Measurements from ENCODE around the gene ENOPH1.
A peak's percentile ranks its signal among the peaks of the same experiment; 100 is the strongest.
"Not testable (repeated sequence)": the region's sequence is repeated elsewhere in the genome, so short reads cannot be mapped to it uniquely, and the experiment has no call there.

Gene ENOPH1

DNA sequence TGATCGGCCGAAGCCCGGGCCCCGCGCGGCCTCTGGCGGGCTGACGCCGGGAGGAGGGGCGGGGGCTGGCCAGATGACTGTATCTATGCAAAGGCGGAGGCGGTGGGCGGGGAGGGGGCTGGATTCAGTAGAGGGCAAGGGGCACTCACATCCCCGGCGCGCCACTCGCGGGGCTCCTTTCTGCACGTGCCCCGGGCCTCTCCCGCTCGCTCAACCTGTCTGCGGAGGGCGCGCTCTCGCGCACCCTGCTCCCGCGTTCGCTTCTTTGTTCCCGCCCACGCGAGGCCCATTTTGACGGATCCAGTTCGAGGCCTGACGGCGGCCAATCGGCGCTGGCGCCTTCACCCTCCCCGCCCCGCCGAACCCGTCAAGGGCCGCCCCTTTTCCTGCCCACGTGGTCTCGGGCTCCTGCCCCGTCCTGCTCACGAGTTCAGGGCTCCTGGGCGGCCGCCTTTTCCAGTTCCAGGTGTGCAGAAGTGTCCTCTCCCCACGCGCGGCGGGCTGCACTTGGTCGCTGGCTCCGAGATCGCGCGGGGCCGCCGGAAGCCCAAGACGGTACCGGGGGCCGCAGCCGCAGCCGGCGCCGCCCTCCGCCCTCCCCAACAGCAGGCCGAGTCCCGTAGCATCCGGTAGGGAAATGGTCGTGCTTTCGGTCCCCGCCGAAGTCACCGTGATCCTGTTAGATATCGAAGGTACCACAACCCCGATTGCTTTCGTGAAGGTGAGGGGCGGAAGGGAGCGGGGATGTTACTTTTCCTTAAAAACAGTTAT is at the start of gene ENOPH1, which contains the start of gene HNRNPDL:
Gene ENOPH1, plus strand, starts transcription at position 398 of the 771 bp plus-strand sequence. Its CDS starts 240 bp downstream, at position 638.
Gene HNRNPDL, minus strand, starts transcription at position 270 of the 771 bp plus-strand sequence. CDS start 772 bp downstream, outside the sequence.
- TF ChIP-seq, protein P1, sequence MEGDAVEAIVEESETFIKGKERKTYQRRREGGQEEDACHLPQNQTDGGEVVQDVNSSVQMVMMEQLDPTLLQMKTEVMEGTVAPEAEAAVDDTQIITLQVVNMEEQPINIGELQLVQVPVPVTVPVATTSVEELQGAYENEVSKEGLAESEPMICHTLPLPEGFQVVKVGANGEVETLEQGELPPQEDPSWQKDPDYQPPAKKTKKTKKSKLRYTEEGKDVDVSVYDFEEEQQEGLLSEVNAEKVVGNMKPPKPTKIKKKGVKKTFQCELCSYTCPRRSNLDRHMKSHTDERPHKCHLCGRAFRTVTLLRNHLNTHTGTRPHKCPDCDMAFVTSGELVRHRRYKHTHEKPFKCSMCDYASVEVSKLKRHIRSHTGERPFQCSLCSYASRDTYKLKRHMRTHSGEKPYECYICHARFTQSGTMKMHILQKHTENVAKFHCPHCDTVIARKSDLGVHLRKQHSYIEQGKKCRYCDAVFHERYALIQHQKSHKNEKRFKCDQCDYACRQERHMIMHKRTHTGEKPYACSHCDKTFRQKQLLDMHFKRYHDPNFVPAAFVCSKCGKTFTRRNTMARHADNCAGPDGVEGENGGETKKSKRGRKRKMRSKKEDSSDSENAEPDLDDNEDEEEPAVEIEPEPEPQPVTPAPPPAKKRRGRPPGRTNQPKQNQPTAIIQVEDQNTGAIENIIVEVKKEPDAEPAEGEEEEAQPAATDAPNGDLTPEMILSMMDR (IDR thresholded peaks at IDR 0.05; ENCODE audit: borderline replicate concordance, insufficient read depth, low read depth, low read length), result no peak
- peak within 1 kb of the TSS; percentile 99 for H3K4me3 ChIP-seq (ENCODE audit: low read depth, low read length)

DNA sequence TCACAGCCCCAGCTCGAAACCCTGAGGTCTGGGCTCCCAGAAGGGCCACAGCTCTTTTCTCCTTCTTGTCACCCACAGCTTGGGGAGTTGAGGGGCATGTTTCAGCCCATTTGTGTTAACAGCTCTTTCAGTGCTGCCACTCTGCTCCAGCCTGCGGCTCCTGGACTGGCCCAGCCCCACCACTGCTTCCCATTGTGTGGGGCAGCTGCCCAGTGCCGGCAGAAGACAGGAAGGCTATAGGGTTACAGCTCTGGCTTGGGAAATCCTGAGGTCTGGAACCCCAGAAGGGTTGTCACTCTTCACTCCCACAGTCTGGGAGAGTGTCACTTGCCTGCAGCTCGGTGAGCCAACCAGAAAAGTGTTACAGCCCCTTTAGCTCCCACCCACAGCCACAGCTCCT is 49.6 kb upstream of the ENOPH1 start:
- H3K4me3 ChIP-seq (ENCODE audit: low read depth, low read length), result no peak overlapping the region
- TF ChIP-seq, protein P1 (IDR thresholded peaks at IDR 0.05; ENCODE audit: borderline replicate concordance, insufficient read depth, low read depth, low read length), result no peak

DNA sequence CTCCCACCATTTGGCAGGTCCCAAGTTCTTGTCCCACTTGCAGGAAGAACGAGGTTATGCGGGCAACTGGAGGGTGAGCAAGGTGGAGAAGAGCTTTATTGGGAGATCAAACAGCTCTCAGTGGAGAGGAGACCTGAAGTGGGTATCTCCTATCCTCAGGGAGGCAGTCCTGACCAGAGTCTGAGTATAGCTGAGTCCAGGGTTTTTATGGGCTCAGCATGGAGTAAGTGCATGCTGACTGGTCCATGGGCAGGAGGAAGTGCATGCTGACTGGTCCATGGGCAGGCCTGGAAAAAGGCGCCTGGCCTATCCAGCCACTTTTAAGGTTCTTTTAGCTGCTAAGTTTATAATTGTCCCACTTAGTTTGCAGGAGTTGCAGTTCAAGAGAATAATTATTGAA is 49.2 kb upstream of the ENOPH1 start:
- TF ChIP-seq, protein P1 (IDR thresholded peaks at IDR 0.05; ENCODE audit: borderline replicate concordance, insufficient read depth, low read depth, low read length), result no peak

DNA sequence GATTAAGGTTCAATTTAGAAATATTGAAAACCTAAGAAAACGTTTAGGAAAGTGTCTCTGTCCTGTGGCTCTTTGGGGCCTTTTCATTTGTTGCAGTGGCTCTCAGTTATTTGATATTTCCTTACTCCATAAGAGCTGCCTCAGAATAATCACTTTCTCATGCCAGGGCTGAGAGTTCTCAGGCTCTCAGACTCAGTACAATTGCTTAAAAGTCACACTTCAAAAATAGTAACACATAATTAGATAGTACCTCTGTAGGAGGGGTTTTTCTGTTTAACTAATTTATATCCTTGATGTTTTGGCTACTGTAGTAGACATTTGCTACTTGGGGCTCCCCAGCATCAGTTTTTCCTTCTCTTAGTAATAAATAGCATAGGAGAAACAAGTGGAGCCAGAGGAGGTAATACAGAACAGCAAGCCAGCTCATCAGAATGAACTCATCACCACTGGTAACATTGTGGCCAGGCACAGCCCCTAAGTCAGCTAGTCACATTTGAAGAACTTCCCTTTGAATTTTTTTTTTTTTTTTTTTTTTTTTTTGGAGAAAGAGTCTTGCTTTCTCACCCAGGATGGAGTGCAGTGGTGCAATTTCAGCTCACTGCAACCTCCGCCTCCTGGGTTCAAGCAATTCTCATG is 48.6 kb upstream of the ENOPH1 start:
- TF ChIP-seq, protein P1 (IDR thresholded peaks at IDR 0.05; ENCODE audit: borderline replicate concordance, insufficient read depth, low read depth, low read length), result no peak
- no peak overlapping the region for H3K4me3 ChIP-seq (ENCODE audit: low read depth, low read length)

More for the DNA sequence above, 49.2 kb upstream of the ENOPH1 start:
- H3K4me3 ChIP-seq (ENCODE audit: low read depth, low read length), result no peak overlapping the region

DNA sequence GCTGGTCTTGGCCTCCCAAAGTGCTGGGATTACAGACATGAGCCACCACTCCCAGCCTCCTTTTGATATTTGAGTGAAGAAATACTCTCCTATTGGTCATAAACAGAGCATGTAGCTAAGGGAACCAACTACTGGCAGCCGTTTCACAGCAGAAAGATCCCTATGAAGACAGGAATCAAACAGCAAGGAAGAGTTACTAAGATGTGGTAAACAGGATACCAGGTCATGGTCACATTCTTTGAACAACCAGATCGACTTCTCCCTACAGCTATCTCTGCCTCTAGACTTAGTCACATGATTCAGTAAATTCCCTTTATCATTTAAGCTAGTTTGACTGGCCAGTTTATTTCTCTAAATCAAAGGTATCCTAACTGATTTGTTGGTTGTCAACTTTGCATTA is 47.6 kb upstream of the ENOPH1 start:
- no peak overlapping the region for H3K4me3 ChIP-seq (ENCODE audit: low read depth, low read length)
- TF ChIP-seq, protein P1 (IDR thresholded peaks at IDR 0.05; ENCODE audit: borderline replicate concordance, insufficient read depth, low read depth, low read length), result no peak

DNA sequence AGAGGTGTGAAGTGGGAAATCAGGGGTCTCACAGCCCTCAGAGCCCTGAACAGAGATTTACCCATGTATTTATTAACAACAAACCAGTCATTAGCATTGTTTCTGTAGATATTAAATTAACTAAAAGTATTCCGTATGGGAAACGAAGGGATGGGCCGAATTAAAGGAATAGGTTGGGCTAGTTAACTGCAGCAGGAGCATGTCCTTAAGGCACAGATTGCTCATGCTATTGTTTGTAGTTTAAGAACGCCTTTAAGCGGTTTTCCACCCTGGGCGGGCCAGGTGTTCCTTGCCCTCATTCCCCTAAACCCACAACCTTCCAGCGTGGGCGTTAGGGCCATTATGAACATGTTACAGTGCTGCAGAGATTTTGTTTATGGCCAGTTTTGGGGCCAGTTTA is 44.1 kb upstream of the ENOPH1 start:
- not testable (repeated sequence) for H3K4me3 ChIP-seq (ENCODE audit: low read depth, low read length)

- TF ChIP-seq, protein P1 (IDR thresholded peaks at IDR 0.05; ENCODE audit: borderline replicate concordance, insufficient read depth, low read depth, low read length), result no peak
Observed at GRCh38 chr4:82388405-82388804, 42.0 kb upstream of the ENOPH1 start.

GRCh38 chr4:82390061-82390460 is 40.3 kb upstream of the ENOPH1 start:
- H3K4me3 ChIP-seq (ENCODE audit: low read depth, low read length), result not testable (repeated sequence)

More at GRCh38 chr4:82388405-82388804, 42.0 kb upstream of the ENOPH1 start:
- H3K4me3 ChIP-seq (ENCODE audit: low read depth, low read length), result no peak overlapping the region
